NT2/D1 (cell line): Measurements from ENCODE around the gene RPL5.

Experiments used
- SUZ12 ChIP-seq: IDR thresholded peaks from 2 replicates; pipeline ENCODE4 v1.6.1; 2011; ENCODE audit not compliant: insufficient read length, insufficient read depth; ENCODE audit errors: extremely low read depth
- YY1 ChIP-seq: IDR thresholded peaks from 2 replicates; pipeline ENCODE4 v1.6.1; 2011; ENCODE audit not compliant: insufficient read length, insufficient read depth
- ZNF274 ChIP-seq: IDR thresholded peaks from 2 replicates; pipeline ENCODE4 v1.6.1; 2011; ENCODE audit warnings: mild to moderate bottlenecking, low read depth, low read length

DNA sequence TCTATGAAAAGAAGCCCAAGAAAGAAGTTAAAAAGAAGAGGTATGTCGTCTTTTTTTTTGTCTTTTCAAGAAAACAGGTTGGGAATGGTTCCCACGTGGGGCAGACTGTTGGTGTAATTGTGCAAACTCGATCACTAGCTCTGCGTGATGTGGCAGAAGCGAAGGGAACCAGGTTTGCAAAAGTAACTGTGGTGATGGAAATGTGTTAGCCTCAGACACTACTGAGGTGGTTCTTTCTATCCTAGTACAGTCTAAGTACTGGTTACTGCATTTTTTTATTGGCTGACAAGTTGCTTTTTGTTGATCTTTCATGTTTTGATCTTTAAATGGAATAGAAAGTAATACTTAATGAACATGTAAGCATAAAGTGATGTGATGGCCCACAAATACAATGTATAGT is 8.8 kb downstream of the RPL5 start:
- TF ChIP-seq ZNF274 (no peak), YY1 (no peak), SUZ12 (no peak)
